ENCODE data around the gene CRIP3.

Gene CRIP3

GRCh38 chr6:43262780-43263313 lies 45.8 kb downstream of the CRIP3 start:
- no peak overlapping the region for H3K4me3 ChIP-seq (ENCODE audit: control insufficient read depth, low read depth, low read length)
- DNase-seq (ENCODE audit: low read depth): no peak
- no peak for TF ChIP-seq CTCF (IDR thresholded peaks at IDR 0.05; ENCODE audit: control insufficient read depth, insufficient read depth, low read depth, low read length, missing control alignments)

DNA sequence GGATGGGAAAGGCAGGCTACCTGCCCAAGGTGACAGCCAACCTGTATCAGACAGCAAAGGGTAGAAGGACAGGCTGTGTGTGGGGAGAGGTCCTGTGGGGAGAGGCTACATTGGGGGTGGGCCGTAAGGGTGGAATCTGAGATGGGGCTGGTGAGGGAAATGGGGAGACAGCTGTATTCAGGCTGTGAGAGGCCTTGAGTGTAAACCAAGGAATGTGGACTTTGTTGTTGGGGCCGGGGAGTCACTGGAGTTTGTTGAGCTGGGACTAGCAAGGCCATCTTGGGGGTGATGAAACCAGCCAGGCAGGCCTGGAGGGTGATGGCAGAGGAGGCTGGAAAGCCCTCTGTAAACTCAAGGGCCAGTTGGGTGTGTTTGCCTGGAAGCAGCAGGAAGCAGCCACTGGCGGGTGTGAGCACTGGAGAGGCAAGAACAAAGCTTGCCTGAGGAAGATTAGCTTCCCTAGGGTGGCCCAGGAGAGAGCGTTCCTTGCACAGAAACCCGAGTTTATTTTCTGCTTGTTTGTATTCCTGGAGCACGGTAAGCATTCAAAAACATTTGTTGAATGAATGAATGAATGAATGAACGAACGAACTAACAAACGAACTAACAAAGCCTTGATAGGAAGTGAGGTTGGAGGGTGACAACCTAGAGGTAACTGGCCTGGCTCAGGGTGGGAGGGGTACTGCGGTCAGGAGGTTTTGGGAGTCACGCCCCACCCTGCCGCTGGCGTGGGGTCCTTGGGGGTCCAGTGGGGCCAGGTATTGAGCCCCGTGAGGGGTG lies 46.4 kb downstream of the CRIP3 start:
- DNase-seq (ENCODE audit: low read depth): no peak
- no peak for TF ChIP-seq CTCF (IDR thresholded peaks at IDR 0.05; ENCODE audit: control insufficient read depth, insufficient read depth, low read depth, low read length, missing control alignments)
- H3K4me3 ChIP-seq (ENCODE audit: control insufficient read depth, low read depth, low read length): no peak overlapping the region

- H3K4me3 ChIP-seq (ENCODE audit: control insufficient read depth, low read depth, low read length): no peak overlapping the region
- no peak for TF ChIP-seq CTCF (IDR thresholded peaks at IDR 0.05; ENCODE audit: control insufficient read depth, insufficient read depth, low read depth, low read length, missing control alignments)
- DNase-seq (ENCODE audit: low read depth): no peak
Observed at GRCh38 chr6:43261198-43261597, 47.4 kb downstream of the CRIP3 start.

- no peak for TF ChIP-seq CTCF (IDR thresholded peaks at IDR 0.05; ENCODE audit: control insufficient read depth, insufficient read depth, low read depth, low read length, missing control alignments)
- no peak for DNase-seq (ENCODE audit: low read depth)
- no peak overlapping the region for H3K4me3 ChIP-seq (ENCODE audit: control insufficient read depth, low read depth, low read length)
Observed at GRCh38 chr6:43260791-43261190, 47.8 kb downstream of the CRIP3 start.

- DNase-seq (ENCODE audit: low read depth): no peak
- H3K4me3 ChIP-seq (ENCODE audit: control insufficient read depth, low read depth, low read length): no peak overlapping the region
- TF ChIP-seq CTCF (IDR thresholded peaks at IDR 0.05; ENCODE audit: control insufficient read depth, insufficient read depth, low read depth, low read length, missing control alignments): no peak
Observed at GRCh38 chr6:43258807-43259686, 49.6 kb downstream of the CRIP3 start.

GRCh38 chr6:43258180-43258579 lies 50.4 kb downstream of the CRIP3 start:
- TF ChIP-seq CTCF (IDR thresholded peaks at IDR 0.05; ENCODE audit: control insufficient read depth, insufficient read depth, low read depth, low read length, missing control alignments): no peak
- DNase-seq (ENCODE audit: low read depth): no peak

More at GRCh38 chr6:43258180-43258579, 50.4 kb downstream of the CRIP3 start:
- H3K4me3 ChIP-seq (ENCODE audit: control insufficient read depth, low read depth, low read length): no peak overlapping the region

Measured in AG09309 (cell line).